GM12878 (cell line): ENCODE results near the gene PRKN.

Experiments
- EP300 ChIP-seq, 2 experiments: fragments of 150-350 bp in 1 of 2; IDR thresholded peaks; 2 replicates each; pipeline ENCODE4 v1.6.1; 2011 to 2012; ENCODE audit warnings: low read depth in 2 of 2, low read length in 2 of 2, borderline replicate concordance in 1 of 2, improper control_type of control experiment in 1 of 2, inconsistent platforms in 1 of 2; ENCODE audit not compliant: control insufficient read depth in 1 of 2
- SKIL ChIP-seq: fragments of 450-650 bp; IDR thresholded peaks from 2 replicates; pipeline ENCODE4 v1.6.1; 2017; ENCODE audit warnings: mild to moderate bottlenecking, low read depth, inconsistent platforms; ENCODE audit not compliant: poor library complexity, severe bottlenecking
- TCF12 ChIP-seq: IDR thresholded peaks from 2 replicates; pipeline ENCODE4 v1.6.1; 2011; ENCODE audit warnings: low read depth, mild to moderate bottlenecking, low read length
- TF ChIP-seq, protein P1 (sequence below): IDR thresholded peaks from 2 replicates; pipeline ENCODE4 v1.6.1; 2012; ENCODE audit warnings: low read length, inconsistent platforms

- TF ChIP-seq TCF12: no peak
- no peak for TF ChIP-seq EP300 (IDR thresholded peaks at IDR 0.05; ENCODE audit: borderline replicate concordance in 1 of 2, control insufficient read depth in 1 of 2, low read depth in 2 of 2, low read length in 2 of 2)
- TF ChIP-seq, protein P1, sequence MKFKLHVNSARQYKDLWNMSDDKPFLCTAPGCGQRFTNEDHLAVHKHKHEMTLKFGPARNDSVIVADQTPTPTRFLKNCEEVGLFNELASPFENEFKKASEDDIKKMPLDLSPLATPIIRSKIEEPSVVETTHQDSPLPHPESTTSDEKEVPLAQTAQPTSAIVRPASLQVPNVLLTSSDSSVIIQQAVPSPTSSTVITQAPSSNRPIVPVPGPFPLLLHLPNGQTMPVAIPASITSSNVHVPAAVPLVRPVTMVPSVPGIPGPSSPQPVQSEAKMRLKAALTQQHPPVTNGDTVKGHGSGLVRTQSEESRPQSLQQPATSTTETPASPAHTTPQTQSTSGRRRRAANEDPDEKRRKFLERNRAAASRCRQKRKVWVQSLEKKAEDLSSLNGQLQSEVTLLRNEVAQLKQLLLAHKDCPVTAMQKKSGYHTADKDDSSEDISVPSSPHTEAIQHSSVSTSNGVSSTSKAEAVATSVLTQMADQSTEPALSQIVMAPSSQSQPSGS: no peak
- no peak for TF ChIP-seq SKIL
These were observed 805.8 kb downstream of the PRKN start for GRCh38 chr6:161921602-161922395.
